Inferior parietal cortex (tissue), 1 donor: ENCODE data around the gene BIRC2.

Source experiments
- DNase-seq: peaks from one replicate; pipeline ENCODE4 v3.0.0-alpha.2; 2016; ENCODE audit errors: extremely low spot score

Gene BIRC2

DNA sequence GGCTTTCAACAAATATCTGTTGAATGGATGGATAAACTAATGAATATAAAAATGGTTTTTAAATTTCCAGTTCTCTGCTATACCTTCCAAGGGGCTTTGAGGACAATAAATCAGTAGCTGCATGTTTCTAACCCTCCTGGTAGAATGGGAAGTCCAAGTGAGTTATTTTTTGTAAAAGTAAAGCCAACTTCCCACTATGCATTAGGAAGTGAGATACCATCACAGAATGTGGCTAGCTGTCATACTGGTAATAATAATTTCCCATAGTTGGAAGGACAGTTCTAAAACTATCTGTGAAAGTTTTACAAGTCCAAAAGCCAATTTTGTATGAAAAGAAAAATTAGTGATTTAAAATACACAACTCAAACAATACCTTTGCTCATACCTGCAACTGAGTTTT is 55.5 kb downstream of the BIRC2 start:
- DNase-seq, result no peak

- no peak for DNase-seq
Observed at GRCh38 chr11:102405501-102405900, 58.5 kb downstream of the BIRC2 start.

- DNase-seq, result no peak
Observed at GRCh38 chr11:102406099-102406498, 59.1 kb downstream of the BIRC2 start.

DNA sequence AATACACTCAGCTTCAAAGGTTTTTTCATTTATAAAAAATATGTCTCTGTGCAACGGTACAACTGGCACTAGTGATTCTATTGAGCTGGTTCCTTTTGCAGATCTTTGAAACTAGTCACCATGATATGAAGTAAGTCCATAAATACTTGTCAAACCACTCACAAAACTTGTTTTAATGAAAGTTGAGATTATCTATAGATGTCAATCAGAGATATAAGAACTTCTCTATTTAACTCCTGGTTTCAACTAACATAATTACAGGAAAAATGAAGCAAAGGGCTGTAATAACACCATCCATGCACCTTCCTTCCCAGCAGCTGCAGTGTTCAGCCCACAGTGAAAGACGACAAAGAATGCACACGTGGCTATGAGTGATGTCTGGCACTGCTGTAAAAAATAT is 60.9 kb downstream of the BIRC2 start:
- DNase-seq, result no peak

- DNase-seq, result no peak
Observed at GRCh38 chr11:102408339-102408738, 61.3 kb downstream of the BIRC2 start.

GRCh38 chr11:102410382-102410784 is 63.4 kb downstream of the BIRC2 start:
- no peak for DNase-seq

GRCh38 chr11:102411142-102411541 is 64.1 kb downstream of the BIRC2 start:
- no peak for DNase-seq

GRCh38 chr11:102413497-102413896 is 66.5 kb downstream of the BIRC2 start:
- no peak for DNase-seq

DNA sequence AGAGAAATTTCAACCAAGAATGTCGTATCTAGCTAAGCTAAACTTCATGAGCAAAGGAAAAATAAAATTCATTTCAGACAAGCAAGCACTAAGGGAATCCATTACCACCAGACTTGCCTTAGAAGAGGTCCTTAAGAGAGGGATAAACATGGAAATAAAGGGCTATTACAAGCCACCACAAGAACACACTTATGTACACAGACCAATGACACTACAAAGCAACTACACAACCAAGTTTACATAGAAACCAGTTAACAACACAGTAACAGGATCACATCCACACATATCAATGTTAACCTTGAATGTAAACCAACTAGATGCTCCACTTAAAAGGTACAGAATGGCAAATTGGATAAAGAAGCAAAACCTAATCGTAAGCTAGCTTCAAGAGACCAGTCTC is 67.5 kb downstream of the BIRC2 start:
- no peak for DNase-seq

DNA sequence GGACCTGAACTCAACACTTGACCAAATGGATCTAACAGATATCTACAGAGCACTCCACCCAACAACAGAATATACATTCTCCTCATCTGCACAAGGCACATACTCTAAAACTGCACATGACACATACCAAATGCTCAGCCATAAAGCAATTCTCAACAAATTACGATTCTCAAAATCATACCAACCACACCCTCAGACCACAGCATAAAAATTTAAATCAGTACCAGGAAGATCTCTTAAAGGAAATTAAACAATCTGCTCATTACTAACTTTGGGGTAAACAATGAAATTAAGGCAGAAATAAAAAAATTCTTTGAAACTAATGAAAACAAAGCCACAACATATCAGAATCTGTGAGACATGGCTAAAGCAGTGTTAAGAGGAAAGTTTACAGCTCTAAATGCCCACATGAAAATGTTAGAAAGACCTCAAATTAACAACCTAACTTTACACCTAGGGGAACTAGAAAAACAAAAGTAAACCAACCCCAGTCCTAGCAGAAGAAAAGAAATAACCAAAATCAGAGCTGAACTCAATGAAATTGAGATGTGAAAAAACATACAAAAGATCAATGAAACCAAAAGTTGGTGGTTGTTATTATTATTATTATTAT is 68.4 kb downstream of the BIRC2 start:
- DNase-seq, result no peak

- DNase-seq, result no peak
Observed at GRCh38 chr11:102416976-102417375, 70.0 kb downstream of the BIRC2 start.

DNA sequence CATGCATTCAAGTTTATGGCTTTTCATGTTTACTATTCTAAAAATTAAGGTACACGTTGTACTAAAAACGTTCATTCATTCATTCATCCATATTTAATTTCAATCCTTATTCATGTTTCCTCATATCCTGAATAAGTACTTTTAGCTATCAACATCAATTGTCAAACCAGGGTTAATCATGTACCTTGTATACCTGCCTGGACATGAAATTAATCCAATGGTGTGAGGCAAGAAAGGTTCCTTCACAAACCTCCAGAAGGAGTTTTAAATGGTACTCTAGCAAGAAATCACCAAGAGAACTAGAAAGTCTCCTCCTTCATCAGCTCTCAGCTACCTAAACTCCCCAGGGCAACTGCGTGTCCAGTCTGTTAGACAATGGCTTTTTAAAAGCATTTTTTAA is 72.2 kb downstream of the BIRC2 start:
- no peak for DNase-seq

- DNase-seq, result no peak
Observed at GRCh38 chr11:102420547-102420946, 73.5 kb downstream of the BIRC2 start.

GRCh38 chr11:102421261-102421660 is 74.2 kb downstream of the BIRC2 start:
- DNase-seq, result no peak

GRCh38 chr11:102422817-102423712 is 76.1 kb downstream of the BIRC2 start:
- no peak for DNase-seq

GRCh38 chr11:102423936-102424335 is 76.9 kb downstream of the BIRC2 start:
- no peak for DNase-seq

GRCh38 chr11:102426000-102426399 is 79.0 kb downstream of the BIRC2 start:
- no peak for DNase-seq

- no peak for DNase-seq
Observed at GRCh38 chr11:102426570-102426969, 79.6 kb downstream of the BIRC2 start.

- DNase-seq, result no peak
Observed at GRCh38 chr11:102427068-102427467, 80.1 kb downstream of the BIRC2 start.
